H1 (cell line): ENCODE data around the gene HTR1D. TPM values are rescaled to one million over a fixed set of nuclear protein-coding genes. Genes with fewer than 3 reads are reported as not detected.

Experiments used
- CTCF ChIA-PET: fragments of 300-600 bp; sonication (Branson Sonifier 250); formaldehyde crosslinking; loops from one replicate; lab custom pipeline; 2021; ENCODE audit not compliant: partially characterized antibody; lab: Charles Lee
- POLR2A ChIA-PET: fragments of 300-600 bp; sonication (Branson Sonifier 250); formaldehyde crosslinking; loops from one replicate; lab custom pipeline; 2021; ENCODE audit warnings: inconsistent platforms; ENCODE audit not compliant: partially characterized antibody; lab: Charles Lee
- DNase-seq, 2 experiments: peaks; one replicate each; pipeline versions ENCODE4 v3.0.0 to v3.0.0-alpha.2; 2010 to 2022; ENCODE audit warnings: low spot score in 2 of 2, low read depth in 1 of 2, mixed read lengths in 1 of 2
- FAIRE-seq: peaks from 2 replicates; lab custom pipeline; 2011; peaks lifted over from hg19 to GRCh38; lab: Jason Lieb, UNC
- H2AFZ ChIP-seq: 2 replicates; pipeline ENCODE4 v1.8.1; 2012; ENCODE audit warnings: low read length, inconsistent platforms
- H2AK5ac ChIP-seq: 2 replicates; pipeline ENCODE4 v1.6.1; 2013; ENCODE audit warnings: low read depth, low read length
- H2BK120ac ChIP-seq: replicated peaks from 2 replicates; pipeline ENCODE3; 2013; ENCODE audit warnings: low read depth, low read length, inconsistent platforms
- H2BK12ac ChIP-seq: 2 replicates; pipeline ENCODE4 v1.6.1; 2013; ENCODE audit warnings: low read depth, low read length
- H2BK15ac ChIP-seq: 2 replicates; pipeline ENCODE4 v1.6.1; 2013; ENCODE audit warnings: low read length
- H2BK20ac ChIP-seq: 2 replicates; pipeline ENCODE4 v1.6.1; 2013; ENCODE audit warnings: low read length
- H2BK5ac ChIP-seq: 2 replicates; pipeline ENCODE4 v1.6.1; 2013; ENCODE audit warnings: low read depth, low read length
- H3K14ac ChIP-seq: 2 replicates; pipeline ENCODE4 v1.6.1; 2013; ENCODE audit warnings: inconsistent platforms; ENCODE audit not compliant: insufficient read length
- H3K18ac ChIP-seq: 2 replicates; pipeline ENCODE4 v1.6.1; 2013; ENCODE audit warnings: low read length; ENCODE audit errors: extremely low read depth
- H3K23ac ChIP-seq: 2 replicates; pipeline ENCODE4 v1.6.1; 2013; ENCODE audit warnings: inconsistent platforms; ENCODE audit not compliant: insufficient read length
- H3K23me2 ChIP-seq: 2 replicates; pipeline ENCODE4 v1.6.1; 2013; ENCODE audit warnings: low read depth, low read length
- H3K27ac ChIP-seq: 2 replicates; pipeline ENCODE4 v1.6.1; 2011; ENCODE audit warnings: low read depth, low read length, inconsistent platforms
- H3K27me3 ChIP-seq, 4 experiments: replicated peaks in 1 of 4; 1 replicate in 1 of 4; 2 replicates in 3 of 4; pipeline versions ENCODE4 v1.6.1 to v1.8.1; 2011 to 2013; ENCODE audit warnings: low read length in 3 of 4, mild to moderate bottlenecking in 3 of 4, inconsistent platforms in 2 of 4, mixed read lengths in 2 of 4, moderate library complexity in 1 of 4; ENCODE audit not compliant: control insufficient read depth in 3 of 4, insufficient read depth in 3 of 4; ENCODE audit errors: extremely low read depth in 1 of 4
- H3K36me3 ChIP-seq, 4 experiments: 2 replicates each; pipeline versions ENCODE4 v1.6.1 to v1.8.1; 2011 to 2013; ENCODE audit warnings: mild to moderate bottlenecking in 4 of 4, low read length in 3 of 4, moderate library complexity in 2 of 4, control low read depth in 1 of 4, inconsistent platforms in 1 of 4; ENCODE audit not compliant: insufficient read depth in 4 of 4, control insufficient read depth in 2 of 4
- H3K4ac ChIP-seq: replicated peaks from 2 replicates; pipeline ENCODE3; 2013; ENCODE audit warnings: low read length, low read depth, mixed read lengths, inconsistent platforms; ENCODE audit not compliant: insufficient read length
- H3K4me1 ChIP-seq, 4 experiments: replicated peaks in 1 of 4; 1 replicate in 1 of 4; 2 replicates in 3 of 4; pipeline versions ENCODE4 v1.6.1 to v1.8.1; 2011 to 2013; ENCODE audit warnings: low read length in 3 of 4, inconsistent platforms in 2 of 4, mixed read lengths in 1 of 4; ENCODE audit not compliant: insufficient read depth in 4 of 4, control insufficient read depth in 3 of 4
- H3K4me2 ChIP-seq, 2 experiments: 2 replicates each; pipeline versions ENCODE4 v1.6.1 to v1.8.1; 2011 to 2013; ENCODE audit warnings: low read depth in 2 of 2, low read length in 2 of 2, control low read depth in 1 of 2, inconsistent platforms in 1 of 2, mild to moderate bottlenecking in 1 of 2; ENCODE audit not compliant: insufficient read depth in 1 of 2
- H3K4me3 ChIP-seq, 4 experiments: fragments of 200-600, 300-600 bp in 1 of 4; sonication (generic), shearing (Covaris generic), sonication (Bioruptor Twin) in 1 of 4; 2 replicates each; pipeline versions ENCODE4 v1.5.1 to v1.8.1; 2011 to 2016; ENCODE audit warnings: low read length in 4 of 4, low read depth in 3 of 4, control low read depth in 2 of 4, inconsistent platforms in 2 of 4, mild to moderate bottlenecking in 2 of 4, mixed read lengths in 1 of 4, moderate library complexity in 1 of 4; ENCODE audit not compliant: insufficient read depth in 2 of 4; ENCODE audit errors: extremely low read depth in 1 of 4
- H3K56ac ChIP-seq: replicated peaks from 2 replicates; pipeline ENCODE3; 2013; ENCODE audit warnings: low read depth, mild to moderate bottlenecking, mixed read lengths, low read length, inconsistent platforms; ENCODE audit not compliant: insufficient read length
- H3K79me1 ChIP-seq: 2 replicates; pipeline ENCODE4 v1.6.1; 2013; ENCODE audit warnings: low read depth, low read length, control low read depth
- H3K79me2 ChIP-seq, 2 experiments: 2 replicates each; pipeline versions ENCODE4 v1.6.1 to v1.8.1; 2012 to 2013; ENCODE audit warnings: low read length in 2 of 2, mild to moderate bottlenecking in 2 of 2, inconsistent platforms in 1 of 2; ENCODE audit not compliant: insufficient read depth in 2 of 2, control insufficient read depth in 1 of 2
- H3K9ac ChIP-seq, 4 experiments: replicated peaks in 1 of 4; 1 replicate in 1 of 4; 2 replicates in 3 of 4; pipeline versions ENCODE4 v1.6.1 to v1.8.1; 2011 to 2013; ENCODE audit warnings: low read depth in 3 of 4, low read length in 3 of 4, control low read depth in 2 of 4, mild to moderate bottlenecking in 2 of 4, moderate library complexity in 2 of 4, inconsistent platforms in 1 of 4; ENCODE audit errors: extremely low read depth in 1 of 4
- H3K9me3 ChIP-seq, 2 experiments: 2 replicates each; pipeline versions ENCODE4 v1.6.1 to v1.8.1; 2012 to 2013; ENCODE audit warnings: mild to moderate bottlenecking in 2 of 2, moderate library complexity in 2 of 2, control low read depth in 1 of 2, inconsistent platforms in 1 of 2, low read depth in 1 of 2, low read length in 1 of 2, mixed read lengths in 1 of 2; ENCODE audit not compliant: insufficient read depth in 2 of 2
- H4K20me1 ChIP-seq, 2 experiments: replicated peaks in 1 of 2; 2 replicates each; pipeline versions ENCODE3 to v1.8.1; 2011 to 2013; ENCODE audit warnings: inconsistent platforms in 2 of 2, low read length in 2 of 2, mild to moderate bottlenecking in 1 of 2; ENCODE audit not compliant: insufficient read depth in 2 of 2, control insufficient read depth in 1 of 2
- H4K5ac ChIP-seq: 2 replicates; pipeline ENCODE4 v1.6.1; 2013; ENCODE audit warnings: low read length, low read depth, mixed read lengths, inconsistent platforms; ENCODE audit not compliant: insufficient read length
- H4K8ac ChIP-seq: 2 replicates; pipeline ENCODE4 v1.8.0; 2013; ENCODE audit warnings: mild to moderate bottlenecking, moderate library complexity, low read length, inconsistent platforms; ENCODE audit not compliant: insufficient read depth; ENCODE audit errors: extremely low read depth
- H4K91ac ChIP-seq: replicated peaks from 2 replicates; pipeline ENCODE3; 2013; ENCODE audit warnings: low read length, mixed read lengths, inconsistent platforms; ENCODE audit not compliant: insufficient read length
- JUND ChIP-seq: IDR thresholded peaks from 2 replicates; pipeline ENCODE4 v1.6.1; 2011; ENCODE audit warnings: mild to moderate bottlenecking, improper control_type of control experiment, low read length
- KDM5A ChIP-seq: fragments of 200-600 bp; IDR thresholded peaks from 2 replicates; pipeline ENCODE4 v1.7.1; 2012; ENCODE audit warnings: mild to moderate bottlenecking, low read length, inconsistent platforms, mixed read lengths
- NANOG ChIP-seq: IDR thresholded peaks from 2 replicates; pipeline ENCODE4 v1.6.1; 2011; ENCODE audit warnings: low read length, low read depth, mild to moderate bottlenecking, inconsistent platforms; ENCODE audit not compliant: insufficient read depth, poor library complexity, severe bottlenecking
- NRF1 ChIP-seq: IDR thresholded peaks from 2 replicates; pipeline ENCODE4 v1.6.1; 2011; ENCODE audit warnings: mild to moderate bottlenecking, low read depth, low read length, improper control_type of control experiment
- PHF8 ChIP-seq: fragments of 200-600 bp; sonication (generic); conservative IDR thresholded peaks from 2 replicates; pipeline ENCODE4 v1.7.1; 2012; ENCODE audit warnings: low read depth, mild to moderate bottlenecking, inconsistent platforms, low read length, moderate library complexity
- TCF12 ChIP-seq: IDR thresholded peaks from 2 replicates; pipeline ENCODE4 v1.6.1; 2011; ENCODE audit warnings: low read depth, mild to moderate bottlenecking, low read length
- YY1 ChIP-seq: IDR thresholded peaks from 2 replicates; pipeline ENCODE4 v1.6.1; 2011; ENCODE audit warnings: low read depth, mild to moderate bottlenecking, low read length
- WGBS, 2 experiments: shearing (Covaris generic) in 1 of 2; methylation state at CpG; one replicate each; pipeline versions ENCODE4 v1.1.6 to v1.1.7; 2013 to 2015; ENCODE audit warnings: low lambda C conversion rate in 2 of 2, mixed read lengths in 2 of 2, inconsistent platforms in 1 of 2, low coverage in 1 of 2, missing lambda C conversion rate in 1 of 2; ENCODE audit not compliant: insufficient replicate concordance in 2 of 2, insufficient coverage in 1 of 2, insufficient read length in 1 of 2; ENCODE audit errors: extremely low coverage in 1 of 2, missing lambda C conversion rate in 1 of 2; 5-methylcytosine and 5-hydroxymethylcytosine counted together
- polyA plus RNA-seq, 7 experiments: library from polyadenylated mRNA; depleted of rRNA in 3 of 7; stranded (reverse) in 5 of 7; unstranded in 2 of 7; fragments of >200 nt in 5 of 7; fragments of 200-250 nt in 2 of 7; gene quantifications; 1 replicate in 5 of 7; 2 replicates in 1 of 7; 4 replicates in 1 of 7; pipeline versions ENCODE4 v1.2.1 to v1.2.3, GENCODE V29; 2011 to 2013; ENCODE audit warnings: missing spikeins in 2 of 7, mixed read lengths in 2 of 7
- total RNA-seq: library from RNA; stranded (reverse); fragmentation: NEBNext Ultra II Directional; extraction: Animal tissue kit (Norgen Biotek cat#: 25700); gene quantifications from 2 replicates; pipeline ENCODE4 v1.2.1, GENCODE V29; 2021
- TF ChIP-seq, protein P1 (sequence below): IDR thresholded peaks from 2 replicates; pipeline ENCODE4 v1.6.1; 2012; ENCODE audit warnings: inconsistent platforms

Gene HTR1D
- total and polyA plus RNA-seq, 2 of the 8 experiments (the other 6 are each of a cell fraction or from before 2014, with no cell fraction given) = 8.8 to 11.5 TPM

DNA sequence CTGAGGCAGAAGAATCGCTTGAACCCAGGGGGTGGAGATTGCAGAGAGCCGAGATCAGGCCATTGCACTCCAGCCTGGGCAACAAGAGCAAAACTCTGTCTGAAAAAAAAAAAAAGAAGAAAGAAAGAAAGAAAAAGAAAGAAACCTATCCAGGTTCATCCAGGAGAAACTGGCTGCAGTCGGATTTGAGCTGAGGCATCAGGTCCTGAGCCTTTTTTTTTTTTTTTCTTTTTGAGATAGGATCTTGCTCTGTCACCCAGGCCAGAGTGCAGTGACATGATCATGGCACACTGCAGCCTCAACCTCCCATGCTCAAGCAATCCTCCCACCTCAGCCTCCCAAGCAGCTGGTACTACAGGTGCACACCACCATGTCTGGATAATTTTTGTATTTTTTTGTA lies 26.1 kb downstream of the HTR1D start:
- Histone ChIP-seq H3K4me1 (no peaks in the 10 kb centered on the region), H3K27ac (no peak overlapping the region), H2AFZ (no peak overlapping the region), H3K56ac (no peak overlapping the region), H3K9me3 (no peaks in the 10 kb centered on the region), H2BK20ac (no peak overlapping the region), H2BK120ac (no peak overlapping the region), H3K79me2 (no peaks in the 10 kb centered on the region), H3K23me2 (no peaks in the 10 kb centered on the region), H3K36me3 (peaks cover 0 to 17% (median 1%) of the 10 kb centered on the region in 4 experiments; a peak in 4 of 8 replicates), H3K14ac (no peak overlapping the region), H2BK15ac (no peak overlapping the region), H3K9ac (no peak overlapping the region), H3K27me3 (no peaks in the 10 kb centered on the region), H3K4ac (no peak overlapping the region), H4K5ac (no peak overlapping the region), H4K91ac (no peak overlapping the region), H4K20me1 (no peaks in the 10 kb centered on the region), H3K4me3 (no peak overlapping the region), H3K4me2 (no peak overlapping the region), H4K8ac (no peak overlapping the region), H2BK5ac (no peak overlapping the region), H3K79me1 (no peaks in the 10 kb centered on the region), H3K23ac (no peak overlapping the region), H2BK12ac (no peak overlapping the region), H3K18ac (no peak overlapping the region), H2AK5ac (no peak overlapping the region)
- TF ChIP-seq KDM5A (no peak), TCF12 (no peak), PHF8 (no peak), JUND (no peak), NRF1 (no peak), NANOG (no peak), YY1 (no peak)
- TF ChIP-seq, protein P1, sequence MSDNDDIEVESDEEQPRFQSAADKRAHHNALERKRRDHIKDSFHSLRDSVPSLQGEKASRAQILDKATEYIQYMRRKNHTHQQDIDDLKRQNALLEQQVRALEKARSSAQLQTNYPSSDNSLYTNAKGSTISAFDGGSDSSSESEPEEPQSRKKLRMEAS = no peak
- CTCF ChIA-PET = interaction anchor here (1.5 to 27.4 kb wide), 2 partner anchors 16 to 101 kb away, joined by 7 to 705 read pairs; no protein-coding TSS in a partner anchor
- DNase-seq = no peak
- POLR2A ChIA-PET = interaction anchor here (0.6 to 1.2 kb wide), 2 partner anchors 13 to 106 kb away, joined by 3 read pairs; no protein-coding TSS in a partner anchor
- WGBS, 2 experiments = 87% methylated on average over 2 of the region's 3 CpGs; no CpG with 5 or more reads in 1 of the 2 experiments
- FAIRE-seq = no peak
